ENCODE measurements around the gene HDAC10. TPM values are rescaled to one million over a fixed set of nuclear protein-coding genes. Genes with fewer than 3 reads are reported as not detected.

The HDAC10 gene
- total RNA-seq, 2 experiments from 2014 or later = 71.4 to 75.9 TPM

DNA sequence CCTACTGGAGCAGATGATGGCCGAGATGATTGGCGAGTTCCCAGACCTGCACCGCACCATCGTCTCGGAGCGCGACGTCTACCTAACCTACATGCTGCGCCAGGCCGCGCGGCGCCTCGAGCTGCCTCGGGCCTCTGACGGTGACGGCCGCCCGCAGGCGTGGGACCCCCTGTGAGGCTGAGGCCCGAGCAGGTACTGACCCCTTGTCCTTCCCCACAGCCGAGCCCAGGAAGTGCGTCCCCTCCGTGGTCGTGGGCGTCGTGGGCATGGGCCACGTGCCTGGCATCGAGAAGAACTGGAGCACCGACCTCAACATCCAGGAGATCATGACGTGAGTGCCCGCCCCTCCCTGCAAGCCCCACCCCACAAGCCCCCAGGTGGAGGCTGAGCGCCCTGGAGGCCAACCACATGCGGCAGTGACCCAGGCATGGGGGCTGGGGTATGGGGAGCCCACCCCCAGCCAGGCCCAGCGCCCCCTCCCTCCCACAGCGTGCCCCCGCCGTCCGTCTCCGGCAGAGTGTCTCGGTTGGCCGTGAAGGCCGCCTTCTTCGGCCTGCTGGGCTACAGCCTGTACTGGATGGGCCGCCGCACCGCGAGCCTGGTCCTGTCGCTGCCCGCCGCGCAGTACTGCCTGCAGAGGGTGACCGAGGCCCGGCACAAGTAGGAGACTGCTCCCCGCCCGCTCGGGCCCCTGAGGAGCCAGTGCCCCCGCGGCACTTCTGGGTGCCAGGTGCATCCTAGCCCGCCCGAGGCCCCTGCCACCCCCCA is 53.0 kb downstream of the HDAC10 start:
- H3K27ac Mint-ChIP-seq = no peak overlapping the region
- peaks cover 18% of the 10 kb centered on the region for H3K36me3 Mint-ChIP-seq (ENCODE audit: low read depth)
- no peaks in the 10 kb centered on the region for H3K9me3 Mint-ChIP-seq (ENCODE audit: insufficient read depth)
- H3K27me3 Mint-ChIP-seq (ENCODE audit: low read depth) = no peaks in the 10 kb centered on the region
- POLR2A ChIA-PET = interaction anchor here (0.6 kb wide), 1 partner anchor 51 kb away, joined by 3 read pairs; no protein-coding TSS in a partner anchor
- CTCF ChIA-PET = no interaction called here
- H3K4me1 Mint-ChIP-seq (ENCODE audit: low read depth) = peaks cover 16% of the 10 kb centered on the region
- no peak for ATAC-seq
- peak overlapping the region; percentile 20 for H3K4me3 Mint-ChIP-seq
- no peak for DNase-seq

DNA sequence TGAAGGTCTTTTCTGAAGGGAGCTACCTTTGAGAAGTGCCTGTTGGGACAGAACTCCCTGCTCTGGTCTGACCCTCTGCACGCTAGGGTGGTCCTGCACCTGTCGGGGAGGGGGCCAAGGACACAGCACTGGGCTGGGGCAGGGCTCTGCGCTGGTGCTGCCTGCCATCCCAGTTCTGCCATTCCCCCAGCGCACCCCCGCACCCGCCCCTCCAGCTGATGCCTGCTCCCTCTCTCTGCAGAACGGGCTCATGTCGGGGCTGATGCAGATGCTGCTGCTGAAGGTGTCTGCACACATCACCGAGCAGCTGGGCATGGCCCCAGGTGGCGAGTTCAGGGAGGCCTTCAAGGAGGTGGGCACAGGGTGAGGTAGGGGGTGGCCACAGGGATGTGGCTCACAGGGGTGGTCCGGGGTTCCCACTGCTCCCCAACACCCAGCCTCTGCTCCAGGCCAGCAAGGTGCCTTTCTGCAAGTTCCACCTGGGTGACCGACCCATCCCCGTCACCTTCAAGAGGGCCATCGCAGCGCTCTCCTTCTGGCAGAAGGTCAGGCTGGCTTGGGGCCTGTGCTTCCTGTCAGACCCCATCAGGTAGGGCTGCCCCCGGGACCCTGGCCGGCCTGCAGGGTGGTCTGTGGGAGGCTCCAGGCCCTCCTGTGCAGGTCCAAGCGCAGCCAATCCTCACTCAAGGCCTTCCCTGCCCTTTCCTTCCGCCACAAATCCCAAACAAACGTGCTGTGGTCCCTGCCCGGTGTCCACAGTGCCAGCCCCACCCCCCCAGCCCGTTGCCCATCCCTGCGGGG is 53.9 kb downstream of the HDAC10 start:
- Mint-ChIP-seq H3K4me1 (ENCODE audit: low read depth) (peaks cover 19% of the 10 kb centered on the region), H3K9me3 (ENCODE audit: insufficient read depth) (no peaks in the 10 kb centered on the region), H3K36me3 (ENCODE audit: low read depth) (peaks cover 25% of the 10 kb centered on the region), H3K4me3 (no peak overlapping the region), H3K27me3 (ENCODE audit: low read depth) (no peaks in the 10 kb centered on the region), H3K27ac (no peak overlapping the region)
- no peak for DNase-seq
- no peak for ATAC-seq
- ChIA-PET CTCF (no interaction called here), POLR2A (interaction anchor here (1.2 kb wide), 1 partner anchor 9 kb away, joined by 4 read pairs; no protein-coding TSS in a partner anchor)

DNA sequence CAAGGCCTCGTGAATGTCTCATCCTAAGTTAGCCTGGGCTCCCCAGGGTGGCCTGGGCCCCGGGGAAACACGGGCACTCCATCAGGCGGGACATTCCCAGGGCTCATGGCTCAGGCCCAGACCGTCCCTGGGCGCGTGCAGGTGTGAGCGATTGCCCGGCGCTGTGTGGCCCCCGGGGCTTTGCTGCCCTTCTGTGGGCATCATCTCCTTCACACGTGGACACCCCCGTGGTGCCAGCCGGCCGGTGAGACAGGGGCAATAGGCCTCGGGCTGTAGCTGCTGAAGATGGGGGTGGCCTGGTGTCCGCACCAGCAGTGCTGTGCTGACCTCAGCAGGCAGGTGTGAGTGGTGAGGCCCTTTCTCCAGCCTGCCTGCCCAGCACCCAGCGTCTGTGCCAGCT is 54.8 kb downstream of the HDAC10 start:
- H3K27ac Mint-ChIP-seq = no peak overlapping the region
- H3K9me3 Mint-ChIP-seq (ENCODE audit: insufficient read depth) = no peaks in the 10 kb centered on the region
- DNase-seq (no peak), ATAC-seq (no peak)
- no peak overlapping the region for H3K4me3 Mint-ChIP-seq
- H3K27me3 Mint-ChIP-seq (ENCODE audit: low read depth) = no peaks in the 10 kb centered on the region
- POLR2A ChIA-PET = interaction anchor here (1.2 kb wide), 1 partner anchor 9 kb away, joined by 4 read pairs; no protein-coding TSS in a partner anchor
- CTCF ChIA-PET = no interaction called here
- peaks cover 28% of the 10 kb centered on the region for H3K36me3 Mint-ChIP-seq (ENCODE audit: low read depth)
- peaks cover 24% of the 10 kb centered on the region for H3K4me1 Mint-ChIP-seq (ENCODE audit: low read depth)

Other genes with a start within 250 kb of the HDAC10 start
- gene IL17REL, start 238.5 kb downstream of the HDAC10 start, total RNA-seq = not detected
- gene TTLL8, start 193.0 kb downstream of the HDAC10 start, total RNA-seq = not detected
- gene MLC1, start 165.8 kb downstream of the HDAC10 start, total RNA-seq = 1 to 10 TPM; 8.3 to 9.4 TPM
- gene MOV10L1, start 161.3 kb downstream of the HDAC10 start, total RNA-seq = not detected
- gene PANX2, start 80.5 kb downstream of the HDAC10 start, total RNA-seq = under 1 TPM in 1 of 2 experiments, not detected in 1; 0.10 TPM
- gene TRABD, start 65.4 kb downstream of the HDAC10 start, total RNA-seq = 100 to 1,000 TPM; 115 to 129 TPM
- gene SELENOO, start 50.3 kb downstream of the HDAC10 start, total RNA-seq = 10 to 100 TPM; 23.6 to 24.4 TPM
- gene TUBGCP6, start 6.2 kb downstream of the HDAC10 start, total RNA-seq = 10 to 100 TPM; 53.2 to 58.1 TPM
- gene MAPK12, start 10.4 kb upstream of the HDAC10 start, total RNA-seq = 1 to 10 TPM; 4.8 to 5.3 TPM
- gene MAPK11, start 19.1 kb upstream of the HDAC10 start, total RNA-seq = 10 to 100 TPM; 10.4 to 11.8 TPM
- 10 to 100 TPM; 48.4 to 49.9 TPM for gene PLXNB2, start 56.4 kb upstream of the HDAC10 start, total RNA-seq
- gene DENND6B, start 75.7 kb upstream of the HDAC10 start, total RNA-seq = 1 to 10 TPM; 6.0 to 7.0 TPM
- gene PPP6R2, start 92.1 kb upstream of the HDAC10 start, total RNA-seq = 10 to 100 TPM; 62.1 to 64.9 TPM
- 100 to 1,000 TPM; 177 to 183 TPM for gene SBF1, start 223.8 kb upstream of the HDAC10 start, total RNA-seq
- gene ADM2, start 230.3 kb upstream of the HDAC10 start, total RNA-seq = 1 to 10 TPM; 4.1 to 4.2 TPM
- gene MIOX, start 235.6 kb upstream of the HDAC10 start, total RNA-seq = under 1 TPM in 1 of 2 experiments, not detected in 1; 0.40 TPM